ENCODE data around the gene EPB41L2.
"Not testable (repeated sequence)": the region's sequence is repeated elsewhere in the genome, so short reads cannot be mapped to it uniquely, and the experiment has no call there.

Gene EPB41L2

GRCh38 chr6:131003488-131004386 is 59.3 kb downstream of the EPB41L2 start:
- DNase-seq (ENCODE audit: low spot score) = no peak

DNA sequence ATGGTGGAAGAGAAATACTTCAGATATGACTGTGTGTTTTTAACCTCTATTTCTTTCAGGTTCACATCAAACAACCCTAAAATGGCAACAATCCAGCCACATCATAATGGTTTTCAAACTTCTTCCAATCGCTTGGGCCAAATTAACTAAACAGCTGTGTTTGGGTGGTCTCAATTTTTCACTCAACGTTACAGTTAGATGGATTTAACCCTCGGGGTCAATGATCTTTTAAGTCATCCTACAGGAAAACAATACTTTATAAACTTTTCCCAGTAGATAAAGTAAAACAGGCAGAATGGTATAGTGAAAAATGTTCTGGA is 60.4 kb downstream of the EPB41L2 start:
- no peak for DNase-seq (ENCODE audit: low spot score)

- no peak for DNase-seq (ENCODE audit: low spot score)
Observed at GRCh38 chr6:131001945-131002660, 60.9 kb downstream of the EPB41L2 start.

GRCh38 chr6:131001111-131001736 is 61.8 kb downstream of the EPB41L2 start:
- no peak for DNase-seq (ENCODE audit: low spot score)

GRCh38 chr6:131000544-131000943 is 62.5 kb downstream of the EPB41L2 start:
- no peak for DNase-seq (ENCODE audit: low spot score)

DNA sequence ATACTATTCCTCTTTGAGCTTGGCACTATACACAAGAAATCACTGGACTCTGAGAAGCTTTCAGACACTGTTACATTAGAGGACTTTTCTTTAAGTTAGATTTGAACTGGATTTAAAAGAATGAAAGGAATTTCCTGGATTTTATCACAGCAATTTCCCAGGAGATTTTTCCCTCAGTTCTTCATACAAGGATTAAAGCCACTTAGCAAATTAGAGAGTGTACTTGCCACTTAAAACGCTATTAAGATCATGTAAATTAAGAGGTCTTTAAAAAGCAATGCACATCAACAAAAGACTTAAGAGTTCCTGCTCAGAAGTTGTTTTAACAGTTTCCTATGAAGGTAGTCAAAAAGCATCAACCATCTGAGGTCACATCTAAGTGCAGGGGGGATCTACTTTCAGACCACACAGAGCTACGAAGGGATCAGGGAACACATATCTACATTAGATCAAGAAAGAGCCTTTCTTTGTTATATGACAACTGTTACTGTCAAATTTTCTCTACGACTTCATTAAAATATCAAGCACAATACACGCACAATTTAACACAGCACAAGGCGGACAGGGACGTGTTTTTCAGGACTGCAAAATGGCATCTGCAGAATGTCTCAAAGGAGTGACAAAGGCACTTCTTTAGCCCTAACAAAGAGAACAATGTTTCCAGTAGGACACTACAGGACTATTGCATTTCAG is 65.8 kb downstream of the EPB41L2 start:
- DNase-seq (ENCODE audit: low spot score) = no peak

DNA sequence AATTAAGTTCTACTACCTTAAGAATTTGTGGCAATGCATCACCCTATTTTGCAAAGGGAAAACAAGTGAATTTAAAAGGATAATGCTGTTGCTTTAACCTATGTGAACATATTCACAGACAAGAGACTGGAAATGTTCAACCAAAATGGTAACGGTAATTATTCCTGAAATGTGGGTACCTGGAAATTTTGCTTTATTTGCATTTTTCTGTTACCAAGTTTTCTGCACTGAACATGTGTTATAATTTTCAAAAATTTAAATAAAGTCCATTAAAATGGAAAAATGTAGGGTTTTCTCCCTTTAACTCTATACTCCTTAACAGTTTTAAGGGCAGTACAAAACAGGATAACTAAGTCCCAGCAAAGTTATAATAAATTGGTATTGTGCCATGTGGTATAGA is 66.4 kb downstream of the EPB41L2 start:
- DNase-seq (ENCODE audit: low spot score) = no peak

DNA sequence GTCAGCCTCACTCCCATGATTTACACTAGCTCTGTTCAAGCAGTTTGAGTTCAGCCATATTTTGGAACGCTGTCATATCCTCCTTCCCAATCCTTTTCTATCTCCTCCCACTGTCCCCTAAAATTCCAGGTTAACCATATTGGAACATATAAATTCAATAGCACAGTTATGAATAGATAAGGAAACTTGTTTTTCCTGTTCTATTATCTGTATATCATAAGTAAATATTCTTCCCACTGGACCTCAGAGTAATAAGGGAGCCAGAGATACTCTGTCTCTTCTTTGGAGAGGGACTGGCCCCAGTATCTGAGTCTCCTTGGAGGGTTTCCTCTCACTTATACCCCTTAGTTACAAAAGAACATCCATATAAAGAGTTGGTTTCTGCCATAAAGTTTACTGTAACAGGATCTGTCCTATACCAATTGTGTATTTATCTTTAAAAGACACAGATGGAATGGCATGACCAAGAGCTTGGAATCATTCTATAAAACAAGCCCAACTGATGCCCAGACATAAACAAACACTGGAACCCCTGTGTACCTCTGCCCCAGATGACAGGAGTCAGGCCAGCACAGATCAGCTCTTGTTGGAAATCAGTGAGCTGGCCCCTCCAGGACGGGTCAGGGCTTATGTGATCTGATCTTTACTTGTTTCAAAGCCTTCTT is 67.1 kb downstream of the EPB41L2 start:
- no peak for DNase-seq (ENCODE audit: low spot score)

DNA sequence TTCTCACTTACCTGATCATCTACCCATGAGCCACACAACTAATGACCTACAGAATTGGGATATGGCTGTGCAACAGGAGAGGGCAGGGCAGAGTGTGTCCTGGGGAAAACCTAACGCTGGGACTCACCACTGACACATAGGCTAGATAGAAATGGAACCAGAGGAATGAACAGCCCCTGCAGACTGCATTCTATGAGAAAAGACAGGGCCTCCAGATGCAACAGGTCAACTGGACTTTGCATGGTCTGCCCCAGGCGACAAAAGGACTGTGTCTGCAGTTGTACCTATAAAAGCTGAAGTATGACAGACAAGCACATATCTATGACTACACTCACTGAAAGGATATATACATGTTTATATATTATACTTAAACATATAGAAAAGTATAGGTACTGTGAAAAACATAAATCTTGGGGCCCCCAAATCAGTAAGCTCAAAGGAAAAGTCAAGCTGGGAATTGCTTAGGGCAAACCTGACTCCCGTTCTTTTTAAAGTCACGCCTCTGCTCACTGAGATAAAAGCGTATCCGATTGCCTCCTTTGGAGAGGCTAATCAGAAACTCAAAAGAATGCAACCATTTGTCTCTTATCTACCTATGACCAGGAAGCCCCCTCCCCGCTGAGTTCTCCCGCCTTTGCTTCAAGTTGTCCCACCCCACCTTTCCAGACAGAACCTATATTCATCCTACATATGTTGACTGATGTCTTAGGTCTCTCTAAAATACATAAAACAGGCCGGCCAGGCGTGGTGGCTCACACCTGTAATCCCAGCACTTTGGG is 68.5 kb downstream of the EPB41L2 start:
- DNase-seq (ENCODE audit: low spot score) = no peak

DNA sequence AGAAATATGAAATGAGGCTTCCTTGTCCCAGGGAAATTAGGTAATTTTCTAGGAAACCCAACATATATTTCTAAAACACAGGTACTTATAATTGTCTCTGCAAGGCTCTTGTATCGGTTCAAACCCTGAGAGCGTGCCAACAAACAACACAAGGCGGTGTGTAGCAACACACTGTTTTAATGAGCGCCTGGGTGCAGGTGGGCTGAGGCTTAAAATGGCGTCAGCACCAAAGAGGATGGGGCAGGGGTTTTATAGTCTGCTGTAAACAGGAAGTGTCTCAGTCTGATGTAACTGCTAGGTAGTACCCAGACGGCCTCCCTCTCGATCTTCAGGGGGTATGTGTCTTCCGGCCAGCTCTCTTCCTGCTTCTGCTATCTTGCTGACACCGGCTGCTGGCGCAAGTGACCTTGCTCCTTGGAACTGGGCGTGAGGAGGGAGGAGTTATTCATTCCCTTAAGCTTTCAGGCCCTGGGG is 69.7 kb downstream of the EPB41L2 start:
- DNase-seq (ENCODE audit: low spot score) = no peak

- no peak for DNase-seq (ENCODE audit: low spot score)
Observed at GRCh38 chr6:130991422-130992137, 71.5 kb downstream of the EPB41L2 start.

DNA sequence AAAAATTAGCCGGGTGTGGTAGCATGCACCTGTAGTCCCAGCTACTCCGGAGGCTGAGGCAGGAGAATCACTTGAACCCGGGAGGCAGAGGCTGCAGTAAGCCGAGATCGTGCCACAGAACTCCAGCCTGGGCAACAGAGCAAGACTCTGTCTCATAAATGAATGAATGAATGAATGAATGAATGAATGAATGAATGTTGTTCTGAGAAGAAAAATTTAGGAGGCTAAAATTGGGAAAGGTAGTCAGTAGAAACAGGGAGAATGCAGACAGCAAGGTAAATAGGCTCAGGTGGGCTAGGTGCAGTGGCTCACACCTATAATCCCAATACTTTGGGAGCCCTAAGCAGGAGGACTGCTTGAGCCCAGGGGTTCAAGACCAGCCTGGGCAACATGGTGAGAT is 75.5 kb downstream of the EPB41L2 start:
- not testable (repeated sequence) for DNase-seq (ENCODE audit: low spot score)

- no peak for DNase-seq (ENCODE audit: low spot score)
Observed at GRCh38 chr6:130985115-130985514, 77.9 kb downstream of the EPB41L2 start.

DNA sequence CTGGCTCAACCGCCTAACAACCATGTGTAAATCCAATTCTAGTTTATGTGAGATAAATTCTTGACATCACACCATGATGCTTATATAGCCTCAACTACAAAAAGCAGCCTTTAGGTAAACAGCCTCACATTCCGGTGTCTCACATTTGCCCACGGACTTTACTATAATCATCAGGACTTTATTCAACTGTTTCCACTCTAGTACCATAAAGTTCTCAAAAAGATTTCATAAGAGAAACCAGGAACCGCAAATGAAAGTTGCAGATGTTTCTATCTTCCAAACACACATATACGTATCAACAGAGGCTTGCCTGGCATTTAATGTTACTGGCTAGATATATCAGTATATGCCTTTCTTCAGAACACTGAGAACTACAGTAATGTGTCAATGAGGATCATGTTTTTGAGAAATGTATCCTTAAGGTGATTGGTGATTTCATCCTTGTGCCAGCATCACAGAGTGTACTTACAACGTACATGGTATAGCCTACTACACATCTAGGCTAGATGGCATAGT is 80.0 kb downstream of the EPB41L2 start:
- DNase-seq (ENCODE audit: low spot score) = no peak

DNA sequence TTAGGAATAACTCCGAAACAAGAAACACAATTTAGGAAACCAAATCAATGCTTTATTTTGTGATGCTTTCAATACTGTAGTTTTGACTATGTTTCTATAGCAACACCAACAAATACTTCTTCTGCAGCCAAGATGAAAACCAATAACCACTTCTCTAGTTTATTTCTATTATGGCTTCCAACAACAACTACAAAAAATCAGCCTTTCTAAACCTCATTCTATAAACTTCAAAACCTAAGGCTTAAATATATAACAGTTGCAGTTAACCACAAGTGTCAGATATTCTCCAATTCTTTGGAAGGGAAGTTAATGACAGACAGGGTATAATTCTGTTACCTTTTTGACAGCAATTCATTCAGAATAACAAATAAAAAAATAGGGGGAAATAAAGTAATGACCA is 80.9 kb downstream of the EPB41L2 start:
- DNase-seq (ENCODE audit: low spot score) = no peak

DNA sequence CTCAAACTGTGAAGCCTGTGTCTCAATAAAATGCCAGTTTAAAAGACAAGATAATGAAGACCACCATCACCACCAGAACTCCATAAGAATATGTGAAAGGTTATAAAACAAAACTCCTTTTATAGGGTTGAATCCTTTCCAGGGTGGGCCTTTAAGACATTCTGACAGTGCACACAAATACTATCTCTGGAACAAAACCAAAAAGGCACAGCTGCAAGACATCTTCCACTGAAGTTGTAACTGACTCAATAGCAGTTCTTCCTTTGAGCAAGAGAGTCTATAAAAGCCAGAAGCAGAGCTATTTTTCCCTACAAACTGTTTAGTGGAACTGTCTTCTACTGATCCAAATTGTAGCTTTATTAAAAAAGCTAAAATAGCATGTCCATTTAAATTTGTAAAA is 81.6 kb downstream of the EPB41L2 start:
- DNase-seq (ENCODE audit: low spot score) = no peak

- no peak for DNase-seq (ENCODE audit: low spot score)
Observed at GRCh38 chr6:130980310-130981032, 82.6 kb downstream of the EPB41L2 start.

GRCh38 chr6:130978660-130979396 is 84.2 kb downstream of the EPB41L2 start:
- DNase-seq (ENCODE audit: low spot score) = no peak

DNA sequence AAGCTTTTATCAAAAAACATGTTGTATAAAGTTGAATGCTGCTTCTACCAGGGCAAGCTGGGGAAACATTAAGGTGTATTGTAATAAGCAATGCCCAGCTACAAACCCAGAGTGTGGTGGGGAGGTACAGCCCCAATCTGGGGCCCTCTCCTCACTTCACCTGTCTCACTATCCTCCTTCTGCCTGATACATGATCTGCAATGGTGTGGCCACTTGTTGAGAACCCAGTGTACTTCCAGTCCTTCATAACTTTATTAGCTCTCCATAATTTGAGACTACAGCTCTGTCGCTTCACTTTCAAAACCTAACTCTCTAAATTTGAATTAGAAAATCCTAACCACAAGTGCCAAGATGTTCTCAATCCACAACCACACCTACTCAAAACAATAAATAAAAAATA is 84.9 kb downstream of the EPB41L2 start:
- DNase-seq (ENCODE audit: low spot score) = no peak
